HUES6 (cell line): ENCODE results near the gene HIGD1C.
A peak's percentile ranks its signal among the peaks of the same experiment; 100 is the strongest.
"Not testable (repeated sequence)": the region's sequence is repeated elsewhere in the genome, so short reads cannot be mapped to it uniquely, and the experiment has no call there.

Source experiments
- H3K27ac ChIP-seq: 2 replicates; pipeline ENCODE4 v1.7.0; 2013; ENCODE audit warnings: low read depth, mild to moderate bottlenecking, low read length, inconsistent platforms
- H3K27me3 ChIP-seq: 2 replicates; pipeline ENCODE4 v1.6.1; 2013; ENCODE audit warnings: low read length; ENCODE audit not compliant: control insufficient read depth, insufficient read depth
- H3K36me3 ChIP-seq: 2 replicates; pipeline ENCODE4 v1.6.1; 2013; ENCODE audit warnings: low read length; ENCODE audit not compliant: control insufficient read depth, insufficient read depth
- H3K4me1 ChIP-seq: 2 replicates; pipeline ENCODE4 v1.6.1; 2013; ENCODE audit warnings: low read length; ENCODE audit not compliant: control insufficient read depth, insufficient read depth
- H3K4me3 ChIP-seq: 2 replicates; pipeline ENCODE4 v1.5.1; 2013; ENCODE audit warnings: low read depth, low read length
- H3K9ac ChIP-seq: one replicate; pipeline ENCODE4 v1.6.1; 2013; ENCODE audit warnings: mild to moderate bottlenecking, low read length
- H3K9me3 ChIP-seq: 2 replicates; pipeline ENCODE4 v1.6.1; 2013; ENCODE audit warnings: low read depth, low read length; ENCODE audit not compliant: control insufficient read depth, insufficient read depth

The HIGD1C gene

GRCh38 chr12:50952510-50952909 lies at the start of gene HIGD1C:
Gene HIGD1C (plus strand): TSS chr12:50952544. CDS start chr12:50953999, 1,455 bp downstream.
- H3K27ac ChIP-seq, result no peak within 1 kb of the TSS
- no peaks in the 10 kb centered on the region for H3K27me3 ChIP-seq
- H3K36me3 ChIP-seq, result no peaks in the 10 kb centered on the region
- 0 out of 2 replicates have a peak, but pooled peaks cover 2% of the 10 kb centered on the region for H3K9me3 ChIP-seq
- no peak within 1 kb of the TSS for H3K9ac ChIP-seq
- no peak within 1 kb of the TSS for H3K4me3 ChIP-seq
- H3K4me1 ChIP-seq, result no peaks in the 10 kb centered on the region

- peaks cover 25% of the 10 kb centered on the region for H3K9me3 ChIP-seq
- H3K36me3 ChIP-seq, H3K27me3 ChIP-seq, H3K4me1 ChIP-seq, H3K9ac ChIP-seq, H3K27ac ChIP-seq, H3K4me3 ChIP-seq: not testable (repeated sequence)
These were observed 43.9 kb upstream of the HIGD1C start for GRCh38 chr12:50908479-50908878.

- H3K27ac ChIP-seq, H3K9ac ChIP-seq, H3K4me3 ChIP-seq, H3K27me3 ChIP-seq, H3K36me3 ChIP-seq, H3K4me1 ChIP-seq: not testable (repeated sequence)
- peaks cover 61% of the 10 kb centered on the region for H3K9me3 ChIP-seq
These were observed 40.0 kb upstream of the HIGD1C start for GRCh38 chr12:50912361-50912760.

GRCh38 chr12:50913224-50913623 lies 39.1 kb upstream of the HIGD1C start:
- H3K27me3 ChIP-seq, result no peaks in the 10 kb centered on the region
- no peaks in the 10 kb centered on the region for H3K36me3 ChIP-seq
- peaks cover 67% of the 10 kb centered on the region for H3K9me3 ChIP-seq
- H3K27ac ChIP-seq, result no peak overlapping the region
- no peak overlapping the region for H3K4me3 ChIP-seq
- H3K4me1 ChIP-seq, result no peaks in the 10 kb centered on the region
- no peak overlapping the region for H3K9ac ChIP-seq

- Histone ChIP-seq H3K4me3 (no peak overlapping the region), H3K36me3 (no peaks in the 10 kb centered on the region), H3K27me3 (no peaks in the 10 kb centered on the region), H3K27ac (no peak overlapping the region), H3K9ac (no peak overlapping the region), H3K9me3 (peaks cover 67% of the 10 kb centered on the region), H3K4me1 (no peaks in the 10 kb centered on the region)
These were observed 37.4 kb upstream of the HIGD1C start for GRCh38 chr12:50914872-50915484.

- Histone ChIP-seq H3K27me3 (no peaks in the 10 kb centered on the region), H3K9me3 (peaks cover 63% of the 10 kb centered on the region), H3K4me3 (no peak overlapping the region), H3K4me1 (no peaks in the 10 kb centered on the region), H3K9ac (no peak overlapping the region), H3K27ac (no peak overlapping the region), H3K36me3 (no peaks in the 10 kb centered on the region)
These were observed 36.1 kb upstream of the HIGD1C start for GRCh38 chr12:50916292-50916691.

GRCh38 chr12:50918584-50919316 lies 33.6 kb upstream of the HIGD1C start:
- Histone ChIP-seq H3K9ac (no peak overlapping the region), H3K4me1 (peaks cover 19% of the 10 kb centered on the region), H3K4me3 (no peak overlapping the region), H3K27ac (no peak overlapping the region), H3K27me3 (no peaks in the 10 kb centered on the region), H3K36me3 (no peaks in the 10 kb centered on the region), H3K9me3 (peaks cover 41% of the 10 kb centered on the region)

GRCh38 chr12:50922820-50923219 lies 29.5 kb upstream of the HIGD1C start:
- no peak overlapping the region for H3K4me3 ChIP-seq
- no peaks in the 10 kb centered on the region for H3K27me3 ChIP-seq
- H3K9me3 ChIP-seq, result 0 out of 2 replicates have a peak, but pooled peaks cover 4% of the 10 kb centered on the region
- H3K4me1 ChIP-seq, result peaks cover 42% of the 10 kb centered on the region
- no peaks in the 10 kb centered on the region for H3K36me3 ChIP-seq
- H3K9ac ChIP-seq, result no peak overlapping the region
- 0 out of 2 replicates have a peak overlapping the region, but pooled peaks have one; percentile 59 for H3K27ac ChIP-seq

- Histone ChIP-seq H3K4me1 (peaks cover 48% of the 10 kb centered on the region), H3K27me3 (no peaks in the 10 kb centered on the region), H3K9me3 (no peaks in the 10 kb centered on the region), H3K27ac (peak overlapping the region; percentile 70; the same call in 1 of the 2 replicates), H3K4me3 (peak overlapping the region; percentile 48), H3K9ac (peak overlapping the region; percentile 49), H3K36me3 (no peaks in the 10 kb centered on the region)
These were observed 28.8 kb upstream of the HIGD1C start for GRCh38 chr12:50923361-50924130.

GRCh38 chr12:50924131-50924438 lies 28.3 kb upstream of the HIGD1C start:
- no peaks in the 10 kb centered on the region for H3K27me3 ChIP-seq

More at GRCh38 chr12:50924131-50924438, 28.3 kb upstream of the HIGD1C start:
- Histone ChIP-seq H3K36me3 (no peaks in the 10 kb centered on the region), H3K9me3 (no peaks in the 10 kb centered on the region), H3K9ac (peak overlapping the region; percentile 49), H3K4me1 (peaks cover 50% of the 10 kb centered on the region), H3K27ac (no peak overlapping the region), H3K4me3 (peak overlapping the region; percentile 48)
